Nephron (organoid): ENCODE data around the gene CFAP46.

Experiments used
- H3K27ac Mint-ChIP-seq, 3 experiments: 2 replicates each; pipeline ENCODE4 v1.8.0; 2020; ENCODE audit warnings: mixed read lengths in 3 of 3, mild to moderate bottlenecking in 2 of 3, moderate library complexity in 1 of 3
- H3K27me3 Mint-ChIP-seq: 2 replicates; pipeline ENCODE4 v1.8.0; 2021; ENCODE audit warnings: low read depth, mild to moderate bottlenecking, moderate library complexity, mixed read lengths
- H3K36me3 Mint-ChIP-seq: 2 replicates; pipeline ENCODE4 v1.8.0; 2020; ENCODE audit warnings: low read depth, mixed read lengths
- H3K4me1 Mint-ChIP-seq: 2 replicates; pipeline ENCODE4 v1.8.0; 2020; ENCODE audit warnings: mixed read lengths
- H3K4me3 Mint-ChIP-seq, 3 experiments: 2 replicates each; pipeline ENCODE4 v1.8.0; 2020; ENCODE audit warnings: mild to moderate bottlenecking in 3 of 3, mixed read lengths in 3 of 3, moderate library complexity in 2 of 3
- H3K9me3 Mint-ChIP-seq: 2 replicates; pipeline ENCODE4 v1.8.0; 2020; ENCODE audit warnings: mixed read lengths
- CTCF ChIP-seq, 3 experiments: fragments of 200-600 bp; sonication (generic); IDR thresholded peaks; one replicate each; pipeline ENCODE4 v1.5.0; 2021; ENCODE audit warnings: antibody characterized with exemption in 3 of 3; ENCODE audit not compliant: unreplicated experiment in 3 of 3

The CFAP46 gene

DNA sequence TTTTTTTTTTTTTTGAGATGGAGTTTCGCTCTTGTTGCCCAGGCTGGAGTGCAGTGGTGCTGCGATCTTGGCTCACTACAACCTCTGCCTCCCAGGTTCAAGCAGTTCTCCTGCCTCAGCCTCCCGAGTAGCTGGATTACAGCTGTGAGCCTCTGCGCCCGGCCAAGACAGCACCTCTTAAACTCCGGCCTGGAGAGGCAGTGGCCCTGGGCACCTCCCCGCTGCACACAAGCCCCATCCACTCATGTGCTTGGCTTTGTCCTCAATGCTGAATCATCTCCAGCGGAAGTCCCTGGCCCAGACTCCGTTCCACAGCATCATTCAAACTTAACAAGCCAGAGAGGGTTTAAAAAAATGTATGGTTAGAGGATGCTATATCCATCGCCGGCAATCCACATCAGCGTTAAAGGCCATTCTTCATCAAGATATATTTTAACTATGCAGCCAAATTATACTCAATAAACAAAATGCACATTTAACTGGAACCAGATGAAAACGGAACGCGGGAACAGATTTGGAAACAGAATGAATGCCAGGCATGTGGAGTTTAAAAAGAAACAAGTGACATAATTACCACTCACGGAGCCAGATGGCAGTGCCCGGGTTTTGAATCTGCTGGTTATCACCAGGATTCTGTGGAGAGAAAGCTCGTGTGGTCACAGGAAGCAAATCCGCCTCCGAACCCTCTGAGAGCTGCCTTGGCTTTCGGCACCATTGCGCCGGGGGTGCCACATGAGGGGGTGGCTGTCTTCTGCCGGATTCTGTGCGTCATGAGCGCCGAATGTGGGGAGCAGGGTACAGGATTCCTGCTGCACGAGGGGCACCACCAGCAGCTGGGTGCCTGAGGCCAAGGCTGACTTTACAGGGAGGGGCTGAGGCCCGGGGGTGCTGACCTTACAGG, 45.6 kb upstream of the CFAP46 start:
- Mint-ChIP-seq H3K4me3 (no peak overlapping the region), H3K9me3 (no peaks in the 10 kb centered on the region), H3K36me3 (no peaks in the 10 kb centered on the region), H3K4me1 (peaks cover 7% of the 10 kb centered on the region), H3K27me3 (peaks cover 46% of the 10 kb centered on the region), H3K27ac (peak overlapping the region in 2 of 3 experiments; percentile 56 to 67)
- no peak for TF ChIP-seq CTCF (IDR thresholded peaks at IDR 0.05; ENCODE audit: unreplicated experiment in 3 of 3)

GRCh38 chr10:132986978-132987377, 44.6 kb upstream of the CFAP46 start:
- H3K4me1 Mint-ChIP-seq: peaks cover 7% of the 10 kb centered on the region
- no peak for TF ChIP-seq CTCF (IDR thresholded peaks at IDR 0.05; ENCODE audit: unreplicated experiment in 3 of 3)

GRCh38 chr10:132986576-132986975, 44.2 kb upstream of the CFAP46 start:
- Mint-ChIP-seq H3K4me1 (peaks cover 7% of the 10 kb centered on the region), H3K9me3 (no peaks in the 10 kb centered on the region)
- no peak for TF ChIP-seq CTCF (IDR thresholded peaks at IDR 0.05; ENCODE audit: unreplicated experiment in 3 of 3)

More at GRCh38 chr10:132986978-132987377, 44.6 kb upstream of the CFAP46 start:
- no peak overlapping the region for H3K4me3 Mint-ChIP-seq
- no peak overlapping the region for H3K27ac Mint-ChIP-seq
- no peaks in the 10 kb centered on the region for H3K36me3 Mint-ChIP-seq
- H3K9me3 Mint-ChIP-seq: no peaks in the 10 kb centered on the region
- peaks cover 48% of the 10 kb centered on the region for H3K27me3 Mint-ChIP-seq

GRCh38 chr10:132986076-132986475, 43.7 kb upstream of the CFAP46 start:
- Mint-ChIP-seq H3K9me3 (no peaks in the 10 kb centered on the region), H3K4me1 (peaks cover 7% of the 10 kb centered on the region), H3K36me3 (no peaks in the 10 kb centered on the region), H3K27me3 (peaks cover 53% of the 10 kb centered on the region), H3K27ac (no peak overlapping the region), H3K4me3 (no peak overlapping the region)
- TF ChIP-seq CTCF (IDR thresholded peaks at IDR 0.05; ENCODE audit: unreplicated experiment in 3 of 3): no peak

More at GRCh38 chr10:132986576-132986975, 44.2 kb upstream of the CFAP46 start:
- no peak overlapping the region for H3K4me3 Mint-ChIP-seq
- no peaks in the 10 kb centered on the region for H3K36me3 Mint-ChIP-seq
- peaks cover 52% of the 10 kb centered on the region for H3K27me3 Mint-ChIP-seq
- no peak overlapping the region for H3K27ac Mint-ChIP-seq

DNA sequence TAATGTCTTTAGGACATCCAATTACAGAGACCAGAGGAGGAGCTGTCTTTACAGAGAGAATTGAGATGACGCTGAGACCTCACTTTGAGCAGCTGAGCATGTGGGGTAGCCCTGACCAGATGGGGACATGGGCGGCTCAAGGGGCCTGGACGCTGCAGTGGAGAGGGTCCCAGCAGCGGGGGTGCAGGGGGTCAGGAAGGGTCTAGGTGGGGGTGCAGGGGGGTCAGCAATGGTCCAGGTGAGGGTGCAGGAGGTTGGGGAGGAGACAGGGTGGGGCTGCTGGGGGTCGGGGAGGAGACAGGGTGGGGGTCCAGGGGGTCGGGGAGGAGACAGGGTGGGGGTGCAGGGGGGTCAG, 43.2 kb upstream of the CFAP46 start:
- Mint-ChIP-seq H3K27ac (no peak overlapping the region), H3K36me3 (no peaks in the 10 kb centered on the region), H3K4me3 (no peak overlapping the region), H3K27me3 (peaks cover 57% of the 10 kb centered on the region), H3K4me1 (peaks cover 7% of the 10 kb centered on the region), H3K9me3 (no peaks in the 10 kb centered on the region)
- TF ChIP-seq CTCF (IDR thresholded peaks at IDR 0.05; ENCODE audit: unreplicated experiment in 3 of 3): no peak
